Loucy (cell line): ENCODE measurements around the gene STARD8.

Experiments used
- H2AFZ ChIP-seq: fragments of 200-600 bp; sonication (generic); 2 replicates; pipeline ENCODE4 v1.6.0; 2016; ENCODE audit warnings: antibody characterized with exemption, mild to moderate bottlenecking, low read length, moderate library complexity
- H3F3A ChIP-seq: fragments of 200-600 bp; 2 replicates; pipeline ENCODE4 v1.6.0; 2016; ENCODE audit warnings: antibody characterized with exemption, low read depth, mild to moderate bottlenecking
- H3K27me3 ChIP-seq: fragments of 200-600 bp; sonication (generic); 2 replicates; pipeline ENCODE4 v1.6.1; 2014; ENCODE audit warnings: low read length, mild to moderate bottlenecking; ENCODE audit not compliant: insufficient read depth, poor library complexity, severe bottlenecking
- H3K36me3 ChIP-seq: fragments of 200-600 bp; sonication (generic); 2 replicates; pipeline ENCODE4 v1.6.1; 2016; ENCODE audit warnings: low read length; ENCODE audit not compliant: insufficient read depth
- H3K4me1 ChIP-seq: fragments of 200-600 bp; sonication (generic); 2 replicates; pipeline ENCODE4 v1.5.1; 2014; ENCODE audit warnings: low read length, mild to moderate bottlenecking; ENCODE audit not compliant: insufficient read depth, poor library complexity, severe bottlenecking
- H3K4me2 ChIP-seq: fragments of 200-600 bp; sonication (generic); 2 replicates; pipeline ENCODE4 v1.6.0; 2014; ENCODE audit warnings: antibody characterized with exemption, low read length, low read depth, mild to moderate bottlenecking; ENCODE audit not compliant: poor library complexity, severe bottlenecking
- H3K4me3 ChIP-seq: fragments of 200-600 bp; sonication (generic); 2 replicates; pipeline ENCODE4 v1.5.1; 2014; ENCODE audit warnings: low read length, mild to moderate bottlenecking, mixed read lengths; ENCODE audit not compliant: poor library complexity, severe bottlenecking
- H3K79me2 ChIP-seq: fragments of 200-600 bp; sonication (generic); 2 replicates; pipeline ENCODE4 v1.6.1; 2014; ENCODE audit warnings: low read length; ENCODE audit not compliant: insufficient read depth
- H3K9ac ChIP-seq: fragments of 200-600 bp; sonication (generic); 2 replicates; pipeline ENCODE4 v1.6.0; 2014; ENCODE audit warnings: mild to moderate bottlenecking, low read depth, low read length, moderate library complexity; ENCODE audit not compliant: poor library complexity, severe bottlenecking
- H3K9me2 ChIP-seq: fragments of 200-600 bp; sonication (generic); replicated peaks from 2 replicates; pipeline ENCODE4 v1.6.1; 2016; ENCODE audit warnings: low read depth, low read length, mixed read lengths
- H3K9me3 ChIP-seq: fragments of 200-600 bp; sonication (generic); 2 replicates; pipeline ENCODE4 v1.6.1; 2014; ENCODE audit warnings: mild to moderate bottlenecking, antibody characterized with exemption, low read length, low read depth; ENCODE audit not compliant: insufficient read depth
- H4K20me1 ChIP-seq: fragments of 200-600 bp; sonication (generic); 2 replicates; pipeline ENCODE4 v1.6.0; 2014; ENCODE audit warnings: antibody characterized with exemption, low read length, mild to moderate bottlenecking; ENCODE audit not compliant: insufficient read depth, poor library complexity, severe bottlenecking
- CTCF ChIP-seq: fragments of 200-600 bp; sonication (generic); conservative IDR thresholded peaks from 2 replicates; pipeline ENCODE4 v1.5.1; 2014; ENCODE audit warnings: mild to moderate bottlenecking, antibody characterized with exemption, low read length
- EZH2phosphoT487 ChIP-seq: fragments of 200-600 bp; IDR thresholded peaks from 2 replicates; pipeline ENCODE4 v1.6.1; 2018; ENCODE audit warnings: antibody characterized with exemption, mild to moderate bottlenecking, moderate library complexity, borderline replicate concordance

Gene STARD8

GRCh38 chrX:68750316-68750715, 102.8 kb downstream of the STARD8 start:
- H3K9me2 ChIP-seq: no peaks in the 10 kb centered on the region
- H3F3A ChIP-seq: no peaks in the 10 kb centered on the region
- TF ChIP-seq EZH2phosphoT487 (no peak), CTCF (no peak)
- H3K4me1 ChIP-seq: no peaks in the 10 kb centered on the region
- no peaks in the 10 kb centered on the region for H3K27me3 ChIP-seq
- H3K36me3 ChIP-seq: no peaks in the 10 kb centered on the region
- H3K4me3 ChIP-seq: no peak overlapping the region
- no peak overlapping the region for H2AFZ ChIP-seq
- no peaks in the 10 kb centered on the region for H4K20me1 ChIP-seq
- H3K4me2 ChIP-seq: no peak overlapping the region
- no peaks in the 10 kb centered on the region for H3K79me2 ChIP-seq
- no peak overlapping the region for H3K9ac ChIP-seq
- H3K9me3 ChIP-seq: no peaks in the 10 kb centered on the region

- Histone ChIP-seq H3K27me3 (no peaks in the 10 kb centered on the region), H3K79me2 (no peaks in the 10 kb centered on the region), H3K9me2 (no peaks in the 10 kb centered on the region), H3K4me1 (no peaks in the 10 kb centered on the region), H3K4me2 (no peak overlapping the region), H3K4me3 (no peak overlapping the region), H4K20me1 (no peaks in the 10 kb centered on the region), H2AFZ (no peak overlapping the region), H3K9ac (no peak overlapping the region), H3K36me3 (no peaks in the 10 kb centered on the region), H3F3A (no peaks in the 10 kb centered on the region), H3K9me3 (no peaks in the 10 kb centered on the region)
- no peak for TF ChIP-seq EZH2phosphoT487
- no peak for TF ChIP-seq CTCF
These were observed 103.9 kb downstream of the STARD8 start for GRCh38 chrX:68751372-68751771.

GRCh38 chrX:68753218-68753617, 105.8 kb downstream of the STARD8 start:
- Histone ChIP-seq H2AFZ (no peak overlapping the region), H3K27me3 (no peaks in the 10 kb centered on the region), H4K20me1 (no peaks in the 10 kb centered on the region), H3K9me2 (no peaks in the 10 kb centered on the region), H3K36me3 (no peaks in the 10 kb centered on the region), H3K4me2 (no peak overlapping the region), H3K4me1 (no peaks in the 10 kb centered on the region), H3K79me2 (no peaks in the 10 kb centered on the region), H3K4me3 (no peak overlapping the region), H3K9ac (no peak overlapping the region), H3K9me3 (no peaks in the 10 kb centered on the region), H3F3A (no peaks in the 10 kb centered on the region)
- TF ChIP-seq CTCF (no peak), EZH2phosphoT487 (no peak)
